ENCODE data around the gene CSNK2A1. TPM values are rescaled to one million over a fixed set of nuclear protein-coding genes. Genes with fewer than 3 reads are reported as not detected.

Gene CSNK2A1
- total and polyA plus RNA-seq, 2 of the 8 experiments (the other 6 are each of a cell fraction or from before 2014, with no cell fraction given), result 117 to 260 TPM

GRCh38 chr20:481167-481566 is 62.4 kb downstream of the CSNK2A1 start:
- POLR2A ChIA-PET (ENCODE audit: partially characterized antibody), result interaction anchor here (1.0 kb wide), 2 partner anchors 125 to 162 kb away, joined by 3 read pairs; no protein-coding TSS in a partner anchor
- Histone ChIP-seq H3K4me2 (ENCODE audit: insufficient read depth in 1 of 2, low read depth in 2 of 2, low read length in 2 of 2) (no peak overlapping the region), H2AK5ac (ENCODE audit: low read depth, low read length) (no peak overlapping the region), H3K4me1 (replicated peaks in 1 of 4; ENCODE audit: control insufficient read depth in 3 of 4, insufficient read depth in 4 of 4, low read length in 3 of 4) (no peaks in the 10 kb centered on the region), H3K27me3 (replicated peaks in 1 of 4; ENCODE audit: control insufficient read depth in 3 of 4, extremely low read depth in 1 of 4, insufficient read depth in 3 of 4, low read length in 3 of 4) (no peaks in the 10 kb centered on the region), H3K9me3 (ENCODE audit: insufficient read depth in 2 of 2, low read depth in 1 of 2, low read length in 1 of 2) (no peaks in the 10 kb centered on the region), H2BK120ac (replicated peaks; ENCODE audit: low read depth, low read length) (no peak overlapping the region), H3K79me1 (ENCODE audit: low read depth, low read length) (no peaks in the 10 kb centered on the region), H2BK15ac (ENCODE audit: low read length) (no peak overlapping the region), H3K9ac (replicated peaks in 1 of 4; ENCODE audit: extremely low read depth in 1 of 4, low read depth in 3 of 4, low read length in 3 of 4) (no peak overlapping the region), H3K36me3 (ENCODE audit: control insufficient read depth in 2 of 4, insufficient read depth in 4 of 4, low read length in 3 of 4) (peaks cover 23 to 65% (median 42%) of the 10 kb centered on the region in 4 experiments), H2BK5ac (ENCODE audit: low read depth, low read length) (no peak overlapping the region), H4K20me1 (replicated peaks in 1 of 2; ENCODE audit: control insufficient read depth in 1 of 2, insufficient read depth in 2 of 2, low read length in 2 of 2) (peaks cover 0 to 5% of the 10 kb centered on the region in 2 experiments), H3K56ac (replicated peaks; ENCODE audit: insufficient read length, low read depth, low read length) (no peak overlapping the region), H3K23me2 (ENCODE audit: low read depth, low read length) (no peaks in the 10 kb centered on the region), H3K27ac (ENCODE audit: low read depth, low read length) (no peak overlapping the region), H4K8ac (ENCODE audit: extremely low read depth, insufficient read depth, low read length) (no peak overlapping the region), H3K4ac (replicated peaks; ENCODE audit: insufficient read length, low read depth, low read length) (no peak overlapping the region), H2AFZ (ENCODE audit: low read length) (no peak overlapping the region), H3K14ac (ENCODE audit: insufficient read length) (no peak overlapping the region), H4K5ac (ENCODE audit: insufficient read length, low read depth, low read length) (no peak overlapping the region), H3K18ac (ENCODE audit: extremely low read depth, low read length) (no peak overlapping the region), H3K23ac (ENCODE audit: insufficient read length) (no peak overlapping the region), H4K91ac (replicated peaks; ENCODE audit: insufficient read length, low read length) (no peak overlapping the region), H3K4me3 (ENCODE audit: extremely low read depth in 1 of 4, insufficient read depth in 2 of 4, low read depth in 3 of 4, low read length in 4 of 4) (no peak overlapping the region), H2BK20ac (ENCODE audit: low read length) (no peak overlapping the region), H3K79me2 (ENCODE audit: control insufficient read depth in 1 of 2, insufficient read depth in 2 of 2, low read length in 2 of 2) (no peaks in the 10 kb centered on the region), H2BK12ac (ENCODE audit: low read depth, low read length) (no peak overlapping the region)
- CTCF ChIA-PET (ENCODE audit: partially characterized antibody), result interaction anchor here (0.6 to 1.8 kb wide), 2 partner anchors 11 to 50 kb away, joined by 4 to 6 read pairs; no protein-coding TSS in a partner anchor
- no peak for TF ChIP-seq SIRT6 (IDR thresholded peaks at IDR 0.05; ENCODE audit: low read length)
- no peak for TF ChIP-seq EZH2 (IDR thresholded peaks at IDR 0.05; ENCODE audit: low read depth, low read length, severe bottlenecking)
- TF ChIP-seq RBBP5 (IDR thresholded peaks at IDR 0.05; ENCODE audit: borderline replicate concordance, low read depth, low read length), result no peak
- no peak for TF ChIP-seq CTBP2 (IDR thresholded peaks at IDR 0.05; ENCODE audit: borderline replicate concordance, insufficient read depth, insufficient read length, low read length)
- no peak for TF ChIP-seq POU5F1 (IDR thresholded peaks at IDR 0.05; ENCODE audit: low read depth, low read length)
- no peak for TF ChIP-seq JUND (IDR thresholded peaks at IDR 0.05; ENCODE audit: low read length)
- no peak for TF ChIP-seq TEAD4 (IDR thresholded peaks at IDR 0.05; ENCODE audit: low read depth, low read length)
- no peak for TF ChIP-seq CHD1 (IDR thresholded peaks at IDR 0.05; ENCODE audit: low read depth, low read length)
- no peak for TF ChIP-seq HDAC2 (IDR thresholded peaks at IDR 0.05; ENCODE audit: borderline replicate concordance in 1 of 2, low read depth in 2 of 2, low read length in 2 of 2)
- TF ChIP-seq BCL11A (IDR thresholded peaks at IDR 0.05; ENCODE audit: low read depth in 2 of 2, low read length in 2 of 2), result no peak
- TF ChIP-seq SAP30 (IDR thresholded peaks at IDR 0.05; ENCODE audit: insufficient read depth, insufficient replicate concordance, low read length), result no peak
- TF ChIP-seq POLR2A (IDR thresholded peaks at IDR 0.05; ENCODE audit: control extremely low read depth in 1 of 2, low read depth in 2 of 2, low read length in 2 of 2), result no peak
- TF ChIP-seq TAF7 (optimal IDR thresholded peaks at IDR 0.05; ENCODE audit: borderline replicate concordance, low read depth, low read length), result no peak
- no peak for TF ChIP-seq TBP (IDR thresholded peaks at IDR 0.05; ENCODE audit: low read depth, low read length)
- no peak for TF ChIP-seq SP2 (IDR thresholded peaks at IDR 0.05; ENCODE audit: low read length)
- FAIRE-seq (no peak), DNase-seq (ENCODE audit: low read depth in 1 of 2, low spot score in 2 of 2) (no peak)
- 82% methylated on average over 1 of the region's 1 CpG; no CpG with 5 or more reads in 1 of the 2 experiments for WGBS, 2 experiments (ENCODE audit: extremely low coverage in 1 of 2, insufficient coverage in 1 of 2, insufficient read length in 1 of 2, insufficient replicate concordance in 2 of 2, low coverage in 1 of 2, low lambda C conversion rate in 2 of 2, missing lambda C conversion rate in 1 of 2)

All from H1 (cell line).